ENCODE measurements around the gene B4GALT1.

The B4GALT1 gene

GRCh38 chr9:33140401-33141360 lies 26.5 kb downstream of the B4GALT1 start:
- DNase-seq (ENCODE audit: low read depth in 2 of 2) = no peak

GRCh38 chr9:33139421-33140228 lies 27.5 kb downstream of the B4GALT1 start:
- no peak for DNase-seq (ENCODE audit: low read depth in 2 of 2)

- no peak for DNase-seq (ENCODE audit: low read depth in 2 of 2)
These were observed 28.4 kb downstream of the B4GALT1 start for GRCh38 chr9:33138768-33139167.

- no peak for DNase-seq (ENCODE audit: low read depth in 2 of 2)
These were observed 29.3 kb downstream of the B4GALT1 start for GRCh38 chr9:33137781-33138264.

- DNase-seq (ENCODE audit: low read depth in 2 of 2) = no peak
These were observed 30.1 kb downstream of the B4GALT1 start for GRCh38 chr9:33136721-33137670.

GRCh38 chr9:33135470-33135958 lies 31.6 kb downstream of the B4GALT1 start:
- no peak for DNase-seq (ENCODE audit: low read depth in 2 of 2)

GRCh38 chr9:33135031-33135461 lies 32.1 kb downstream of the B4GALT1 start:
- DNase-seq (ENCODE audit: low read depth in 2 of 2) = no peak

GRCh38 chr9:33133186-33133585 lies 34.0 kb downstream of the B4GALT1 start:
- DNase-seq (ENCODE audit: low read depth in 2 of 2) = no peak

GRCh38 chr9:33131790-33132772 lies 35.1 kb downstream of the B4GALT1 start:
- DNase-seq (ENCODE audit: low read depth in 2 of 2) = no peak

GRCh38 chr9:33130961-33131789 lies 36.0 kb downstream of the B4GALT1 start:
- DNase-seq (ENCODE audit: low read depth in 2 of 2) = no peak

GRCh38 chr9:33129886-33130881 lies 37.0 kb downstream of the B4GALT1 start:
- DNase-seq (ENCODE audit: low read depth in 2 of 2) = no peak

- no peak for DNase-seq (ENCODE audit: low read depth in 2 of 2)
These were observed 37.8 kb downstream of the B4GALT1 start for GRCh38 chr9:33129251-33129885.

GRCh38 chr9:33128570-33128969 lies 38.6 kb downstream of the B4GALT1 start:
- DNase-seq (ENCODE audit: low read depth in 2 of 2) = no peak

- no peak for DNase-seq (ENCODE audit: low read depth in 2 of 2)
These were observed 39.3 kb downstream of the B4GALT1 start for GRCh38 chr9:33127881-33128280.

GRCh38 chr9:33125871-33126823 lies 41.0 kb downstream of the B4GALT1 start:
- DNase-seq (ENCODE audit: low read depth in 2 of 2) = no peak

GRCh38 chr9:33125461-33125860 lies 41.7 kb downstream of the B4GALT1 start:
- DNase-seq (ENCODE audit: low read depth in 2 of 2) = no peak

Measured in activated CD8-positive, alpha-beta memory T cell treated with anti-CD3 and anti-CD28 coated beads for 4 hours (primary cell).